C4-2B (cell line): ENCODE results near the gene PRPH.

Experiments
- CTCF ChIP-seq: fragments of 450-650 bp; conservative IDR thresholded peaks from 2 replicates; pipeline ENCODE4 v1.5.1; 2017; ENCODE audit warnings: mild to moderate bottlenecking
- ZFX ChIP-seq: fragments of 450-650 bp; IDR thresholded peaks from 2 replicates; pipeline ENCODE4 v1.6.1; 2017

GRCh38 chr12:49294804-49295081 lies 204 bp upstream of the PRPH start:
- no peak for TF ChIP-seq CTCF
- TF ChIP-seq ZFX, result no peak
